Caco-2 (cell line): ENCODE measurements around the gene DYNC1LI2. TPM values are rescaled to one million over a fixed set of nuclear protein-coding genes. Genes with fewer than 3 reads are reported as not detected.

Experiments
- BruUV-seq: library from RNA; stranded (reverse); fragments of 400-500 nt; replicated peaks from 2 replicates; lab custom pipeline; 2021; lab: Mats Ljungman, UMichigan
- CTCF ChIA-PET: fragments of 300-600 bp; sonication (Branson Sonifier 250); formaldehyde crosslinking; loops from one replicate; lab custom pipeline; 2022; ENCODE audit warnings: antibody characterized with exemption; lab: Charles Lee
- POLR2A ChIA-PET: fragments of 300-600 bp; sonication (Branson Sonifier 250); formaldehyde crosslinking; loops from one replicate; lab custom pipeline; 2022; ENCODE audit warnings: antibody characterized with exemption; lab: Charles Lee
- DNase-seq, 2 experiments: peaks; one replicate each; pipeline versions ENCODE4 v3.0.0 to v3.0.0-alpha.2; 2020 to 2022
- H3K27me3 ChIP-seq: replicated peaks from 2 replicates; pipeline ENCODE4 v1.6.0; 2011; ENCODE audit warnings: low read length; ENCODE audit not compliant: control insufficient read depth, insufficient read depth
- H3K36me3 ChIP-seq: 2 replicates; pipeline ENCODE4 v1.5.1; 2011; ENCODE audit warnings: low read length; ENCODE audit not compliant: control insufficient read depth, insufficient read depth
- H3K4me1 ChIP-seq: fragments of 250-450 bp; sonication (Bioruptor Pico); 2 replicates; pipeline ENCODE4 v1.5.1; 2020; ENCODE audit warnings: mild to moderate bottlenecking
- H3K4me3 ChIP-seq: 2 replicates; pipeline ENCODE4 v1.5.1; 2011; ENCODE audit warnings: low read depth, mild to moderate bottlenecking, control low read depth, low read length
- H3K9me3 ChIP-seq: fragments of 250-450 bp; sonication (Bioruptor Pico); 2 replicates; pipeline ENCODE4 v1.5.1; 2020; ENCODE audit warnings: mild to moderate bottlenecking, moderate library complexity
- H3K27ac Mint-ChIP-seq: one replicate; pipeline ENCODE4 v1.8.0; 2022; ENCODE audit warnings: mixed read lengths; ENCODE audit not compliant: unreplicated experiment
- H3K27me3 Mint-ChIP-seq: one replicate; pipeline ENCODE4 v1.8.0; 2022; ENCODE audit warnings: mixed read lengths; ENCODE audit not compliant: insufficient read depth, unreplicated experiment
- H3K36me3 Mint-ChIP-seq: one replicate; pipeline ENCODE4 v1.8.0; 2022; ENCODE audit warnings: mild to moderate bottlenecking, mixed read lengths; ENCODE audit not compliant: insufficient read depth, unreplicated experiment
- H3K4me1 Mint-ChIP-seq: one replicate; pipeline ENCODE4 v1.8.0; 2022; ENCODE audit warnings: low read depth, mixed read lengths; ENCODE audit not compliant: unreplicated experiment
- H3K4me3 Mint-ChIP-seq: one replicate; pipeline ENCODE4 v1.8.0; 2022; ENCODE audit warnings: mild to moderate bottlenecking, moderate library complexity, mixed read lengths; ENCODE audit not compliant: unreplicated experiment
- H3K9me3 Mint-ChIP-seq: one replicate; pipeline ENCODE4 v1.8.0; 2022; ENCODE audit warnings: mixed read lengths; ENCODE audit not compliant: unreplicated experiment
- CTCF ChIP-seq, 2 experiments: fragments of 200-600 bp in 1 of 2; IDR thresholded peaks; 1 replicate in 1 of 2; 2 replicates in 1 of 2; pipeline versions ENCODE4 v1.5.1 to v1.8.0; 2011 to 2022; ENCODE audit warnings: antibody characterized with exemption in 1 of 2, control low read depth in 1 of 2, inconsistent platforms in 1 of 2, low read depth in 1 of 2, low read length in 1 of 2, mild to moderate bottlenecking in 1 of 2, moderate library complexity in 1 of 2; ENCODE audit not compliant: insufficient read depth in 1 of 2, severe bottlenecking in 1 of 2, unreplicated experiment in 1 of 2
- intact Hi-C: fragments of 100-400 bp; cut with micrococcal nuclease; formaldehyde crosslinking; loops from one replicate; pipeline ENCODE4 v1.10.0; 2022; ENCODE audit not compliant: unreplicated experiment
- total RNA-seq: library from RNA; stranded (reverse); gene quantifications from 2 replicates; pipeline ENCODE4 v1.2.3, GENCODE V29; 2022

The DYNC1LI2 gene
- total RNA-seq, 1 experiment from 2014 or later, result 180 TPM

- intact Hi-C loops, result no loop called here
- no peaks in the 10 kb centered on the region for H3K9me3 ChIP-seq
- DNase-seq, result no peak
- Mint-ChIP-seq H3K27me3 (no peaks in the 10 kb centered on the region), H3K9me3 (no peaks in the 10 kb centered on the region), H3K27ac (no peak overlapping the region), H3K4me1 (peaks cover 8% of the 10 kb centered on the region), H3K4me3 (no peak overlapping the region), H3K36me3 (peaks cover 94% of the 10 kb centered on the region)
- ChIA-PET POLR2A (no interaction called here), CTCF (interaction anchor here (0.6 to 2.1 kb wide), 4 partner anchors 88 to 134 kb away, joined by 3 to 7 read pairs (median 4); partner anchors contain the start of gene NAE1)
- TF ChIP-seq CTCF (IDR thresholded peaks at IDR 0.05; ENCODE audit: insufficient read depth in 1 of 2, low read depth in 1 of 2, low read length in 1 of 2, severe bottlenecking in 1 of 2, unreplicated experiment in 1 of 2), result no peak
- H3K4me1 ChIP-seq, result peaks cover 9% of the 10 kb centered on the region
- no peaks in the 10 kb centered on the region for H3K27me3 ChIP-seq
- no peak overlapping the region for H3K4me3 ChIP-seq
- H3K36me3 ChIP-seq, result peaks cover 13% of the 10 kb centered on the region
- TSS peak; percentile 5 for BruUV-seq
Observed at GRCh38 chr16:66741950-66742808, 9.2 kb downstream of the DYNC1LI2 start.

GRCh38 chr16:66741169-66741900, 10.1 kb downstream of the DYNC1LI2 start:
- no peak overlapping the region for H3K4me3 Mint-ChIP-seq
- BruUV-seq, result no TSS peak
- no peaks in the 10 kb centered on the region for H3K27me3 ChIP-seq
- intact Hi-C loops, result no loop called here
- no peaks in the 10 kb centered on the region for H3K27me3 Mint-ChIP-seq
- H3K36me3 ChIP-seq, result peaks cover 13% of the 10 kb centered on the region
- no peak overlapping the region for H3K4me3 ChIP-seq
- DNase-seq, result no peak
- H3K9me3 ChIP-seq, result no peaks in the 10 kb centered on the region
- no peaks in the 10 kb centered on the region for H3K9me3 Mint-ChIP-seq
- CTCF ChIA-PET, result interaction anchor here (0.5 to 2.1 kb wide), 6 partner anchors 9 to 133 kb away, joined by 3 to 10 read pairs (median 6); partner anchors contain the start of genes DYNC1LI2 and NAE1
- H3K36me3 Mint-ChIP-seq, result peaks cover 91% of the 10 kb centered on the region
- no peak for TF ChIP-seq CTCF (IDR thresholded peaks at IDR 0.05; ENCODE audit: insufficient read depth in 1 of 2, low read depth in 1 of 2, low read length in 1 of 2, severe bottlenecking in 1 of 2, unreplicated experiment in 1 of 2)
- no peak overlapping the region for H3K27ac Mint-ChIP-seq
- H3K4me1 Mint-ChIP-seq, result peaks cover 8% of the 10 kb centered on the region
- POLR2A ChIA-PET, result no interaction called here
- peaks cover 9% of the 10 kb centered on the region for H3K4me1 ChIP-seq

- intact Hi-C loops, result loop anchor here (1.0 kb wide), 1 partner anchor 78 kb away; no protein-coding TSS in a partner anchor
- H3K36me3 ChIP-seq, result peaks cover 17% of the 10 kb centered on the region
- H3K4me3 ChIP-seq, result no peak overlapping the region
- Mint-ChIP-seq H3K9me3 (no peaks in the 10 kb centered on the region), H3K27me3 (no peaks in the 10 kb centered on the region), H3K4me3 (no peak overlapping the region), H3K4me1 (peaks cover 8% of the 10 kb centered on the region), H3K27ac (peak overlapping the region; percentile 39), H3K36me3 (peaks cover 91% of the 10 kb centered on the region)
- H3K27me3 ChIP-seq, result no peaks in the 10 kb centered on the region
- CTCF ChIA-PET, result interaction anchor here (0.5 to 2.1 kb wide), 9 partner anchors 10 to 127 kb away, joined by 3 to 10 read pairs (median 5); partner anchors contain the start of genes DYNC1LI2 and NAE1
- TF ChIP-seq CTCF (IDR thresholded peaks at IDR 0.05; ENCODE audit: insufficient read depth in 1 of 2, low read depth in 1 of 2, low read length in 1 of 2, severe bottlenecking in 1 of 2, unreplicated experiment in 1 of 2), result no peak
- POLR2A ChIA-PET, result no interaction called here
- H3K9me3 ChIP-seq, result no peaks in the 10 kb centered on the region
- BruUV-seq, result no TSS peak
- peaks cover 9% of the 10 kb centered on the region for H3K4me1 ChIP-seq
- no peak for DNase-seq
Observed at GRCh38 chr16:66740533-66740932, 10.9 kb downstream of the DYNC1LI2 start.
